K562 (cell line): ENCODE data around the gene ZSCAN5C. TPM values are rescaled to one million over a fixed set of nuclear protein-coding genes. Genes with fewer than 3 reads are reported as not detected.

Source experiments
- ATAC-seq: fragments of 200-7000 bp; cut with Tn5 transposase; 3 replicates; pipeline ENCODE4 v1.9.1; 2020; ENCODE audit warnings: moderate library complexity
- BruUV-seq: library from RNA; stranded (reverse); fragments of 400-500 nt; replicated peaks from 2 replicates; lab custom pipeline; 2021; lab: Mats Ljungman, UMichigan
- CTCF ChIA-PET: fragments of 300-600 bp; formaldehyde crosslinking; extraction: SDS; loops from one replicate; lab custom pipeline; 2021; ENCODE audit warnings: low intra/inter-chr PET ratio; lab: Yijun Ruan, JAX
- POLR2A ChIA-PET: fragments of 300-600, 350-650 bp; sonication (Branson Sonifier 250); formaldehyde crosslinking; extraction: SDS; loops from one replicate; lab custom pipeline; 2021; ENCODE audit warnings: antibody characterized with exemption, inconsistent platforms; lab: Yijun Ruan, JAX
- DNase-seq, 4 experiments: peaks; one replicate each; pipeline versions ENCODE4 v3.0.0 to v3.0.0-alpha.2; 2011 to 2018; ENCODE audit warnings: low spot score in 3 of 4, mixed read lengths in 3 of 4; ENCODE audit errors: extremely low read depth in 1 of 4
- FAIRE-seq: peaks from 2 replicates; lab custom pipeline; 2011; peaks lifted over from hg19 to GRCh38; lab: Jason Lieb, UNC
- H2AFZ ChIP-seq: 2 replicates; pipeline ENCODE4 v1.6.0; 2011; ENCODE audit warnings: low read depth, low read length, control low read depth, inconsistent platforms
- H3K27ac ChIP-seq: fragments of 200-600 bp; 3 replicates; pipeline ENCODE4 v1.8.0; 2011; ENCODE audit warnings: low read depth, mild to moderate bottlenecking, control low read depth, inconsistent platforms, low read length, moderate library complexity, mixed read lengths; ENCODE audit errors: extremely low read depth
- H3K27me3 ChIP-seq, 2 experiments: fragments of 300-600 bp in 1 of 2; 2 replicates in 1 of 2; 3 replicates in 1 of 2; pipeline versions ENCODE4 v1.6.0 to v1.8.0; 2011; ENCODE audit warnings: inconsistent platforms in 2 of 2, low read length in 2 of 2, mild to moderate bottlenecking in 1 of 2, mixed read lengths in 1 of 2, moderate library complexity in 1 of 2; ENCODE audit not compliant: control insufficient read depth in 2 of 2, insufficient read depth in 2 of 2
- H3K36me3 ChIP-seq: fragments of 300-600 bp; 3 replicates; pipeline ENCODE4 v1.8.0; 2011; ENCODE audit warnings: mild to moderate bottlenecking, low read length, inconsistent platforms; ENCODE audit not compliant: control insufficient read depth, insufficient read depth
- H3K4me1 ChIP-seq, 2 experiments: fragments of 200-600 bp in 1 of 2; replicated peaks in 1 of 2; 2 replicates in 1 of 2; 3 replicates in 1 of 2; pipeline versions ENCODE4 v1.5.1 to v1.8.0; 2011; ENCODE audit warnings: inconsistent platforms in 2 of 2, low read length in 2 of 2, mild to moderate bottlenecking in 1 of 2, mixed read lengths in 1 of 2, moderate library complexity in 1 of 2; ENCODE audit not compliant: control insufficient read depth in 2 of 2, insufficient read depth in 2 of 2
- H3K4me2 ChIP-seq: 2 replicates; pipeline ENCODE4 v1.6.1; 2011; ENCODE audit warnings: low read length, control low read depth, inconsistent platforms, mixed read lengths; ENCODE audit not compliant: insufficient read depth
- H3K4me3 ChIP-seq: fragments of 200-600 bp; sonication (generic), shearing (Covaris generic); 2 replicates; pipeline ENCODE4 v1.5.1; 2016; ENCODE audit warnings: control low read depth, inconsistent platforms
- H3K79me2 ChIP-seq: fragments of 200-600 bp; 3 replicates; pipeline ENCODE4 v1.8.0; 2011; ENCODE audit warnings: low read length, inconsistent platforms; ENCODE audit not compliant: control insufficient read depth, insufficient read depth
- H3K9ac ChIP-seq, 2 experiments: 2 replicates each; pipeline versions ENCODE4 v1.6.0 to v1.6.1; 2011; ENCODE audit warnings: low read depth in 2 of 2, low read length in 2 of 2, control low read depth in 1 of 2, inconsistent platforms in 1 of 2, mild to moderate bottlenecking in 1 of 2, mixed read lengths in 1 of 2; ENCODE audit not compliant: insufficient read depth in 1 of 2
- H3K9me1 ChIP-seq: one replicate; pipeline ENCODE4 v1.6.0; 2011; ENCODE audit warnings: inconsistent platforms, mild to moderate bottlenecking, low read length, moderate library complexity; ENCODE audit not compliant: control insufficient read depth, insufficient read depth
- H3K9me3 ChIP-seq: replicated peaks from 2 replicates; pipeline ENCODE4 v1.5.1; 2011; ENCODE audit warnings: low read depth, low read length, inconsistent platforms; ENCODE audit not compliant: control insufficient read depth, insufficient read depth
- H4K20me1 ChIP-seq: replicated peaks from 2 replicates; pipeline ENCODE4 v1.6.1; 2011; ENCODE audit warnings: low read length, inconsistent platforms, mixed read lengths; ENCODE audit not compliant: control insufficient read depth, insufficient read depth
- CREB1 ChIP-seq, 2 experiments: sonication (generic) in 1 of 2; formaldehyde crosslinking in 1 of 2; IDR thresholded peaks; 2 replicates each; pipeline versions ENCODE4 v1.6.1 to v1.8.0; 2012 to 2022; ENCODE audit warnings: inconsistent platforms in 1 of 2, mild to moderate bottlenecking in 1 of 2, missing genetic modification reagents in 1 of 2, moderate library complexity in 1 of 2
- FUS ChIP-seq: fragments of 200-400 bp; formaldehyde crosslinking; optimal IDR thresholded peaks from 2 replicates; pipeline ENCODE3; 2017; ENCODE audit warnings: low read depth, low read length
- GATAD2A ChIP-seq: fragments of 450-650 bp; IDR thresholded peaks from 2 replicates; pipeline ENCODE4 v1.6.1; 2017
- KLF10 ChIP-seq: fragments of 250-450 bp; sonication (Bioruptor Pico); IDR thresholded peaks from 2 replicates; pipeline ENCODE4 v1.6.1; 2021; ENCODE audit warnings: matching md5 sums
- POU5F1 ChIP-seq: fragments of 150-350 bp; IDR thresholded peaks from 2 replicates; pipeline ENCODE4 v1.6.1; 2014; ENCODE audit warnings: borderline replicate concordance, low read length, low read depth, mild to moderate bottlenecking; ENCODE audit not compliant: partially characterized antibody
- SMAD1 ChIP-seq: fragments of 150-350 bp; IDR thresholded peaks from 2 replicates; pipeline ENCODE4 v1.6.1; 2014; ENCODE audit warnings: low read length, low read depth; ENCODE audit not compliant: partially characterized antibody
- TCF3 ChIP-seq: sonication (generic); formaldehyde crosslinking; IDR thresholded peaks from 2 replicates; pipeline ENCODE4 v1.4.0; 2020; ENCODE audit warnings: mild to moderate bottlenecking, missing genetic modification reagents
- ZNF184 ChIP-seq: sonication (generic); formaldehyde crosslinking; IDR thresholded peaks from 2 replicates; pipeline ENCODE4 v1.5.0; 2020; ENCODE audit warnings: missing genetic modification reagents
- WGBS: fragments of 100-300 bp; shearing (Covaris generic); methylation state at CpG from one replicate; pipeline ENCODE4 v1.1.6; 2016; ENCODE audit warnings: low coverage, mixed read lengths; ENCODE audit not compliant: insufficient coverage; ENCODE audit errors: missing lambda C conversion rate; 5-methylcytosine and 5-hydroxymethylcytosine counted together
- in situ Hi-C: fragments of 300-500 bp; cut with MboI; formaldehyde crosslinking; loops from 4 replicates; pipeline ENCODE4 v1.15.0; 2018; ENCODE audit warnings: inconsistent platforms, mixed read lengths
- intact Hi-C: fragments of 100-400 bp; cut with micrococcal nuclease; formaldehyde crosslinking; loops from 2 replicates; pipeline ENCODE4 v1.14.2; 2022
- polyA plus RNA-seq, 8 experiments: library from polyadenylated mRNA; depleted of rRNA in 4 of 8; stranded (reverse) in 5 of 8; unstranded in 3 of 8; fragments of >200 nt; fragmentation: Nextera tagmentation in 2 of 8; fragmentation: Illumina TruSeq in 1 of 8; extraction: Ambion mirVana in 2 of 8; extraction: Trizol in 1 of 8; gene quantifications; 2 replicates each; pipeline versions ENCODE4 v1.2.1 to v1.2.3, GENCODE V29; 2011 to 2014; ENCODE audit warnings: inconsistent platforms in 1 of 8, missing spikeins in 1 of 8
- total RNA-seq, 7 experiments: library from RNA; depleted of rRNA in 6 of 7; stranded (reverse); fragments of >200 nt in 6 of 7; fragmentation: Illumina TruSeq in 2 of 7; extraction: Trizol in 2 of 7; gene quantifications; 2 replicates each; pipeline versions ENCODE4 v1.2.1 to v1.2.3, GENCODE V29; 2011 to 2021; ENCODE audit warnings: low replicate concordance in 1 of 7
- TF ChIP-seq, protein P1 (sequence below), 3 experiments: IDR thresholded peaks in 2 of 3; conservative IDR thresholded peaks in 1 of 3; 2 replicates each; pipeline ENCODE4 v1.5.1; 2011 to 2012; ENCODE audit warnings: low read length in 3 of 3, mild to moderate bottlenecking in 3 of 3, control low read depth in 2 of 3, improper control_type of control experiment in 1 of 3, inconsistent platforms in 1 of 3, low read depth in 1 of 3, mixed read lengths in 1 of 3, moderate library complexity in 1 of 3; ENCODE audit not compliant: insufficient read depth in 2 of 3

ZSCAN5C gene
- total and polyA plus RNA-seq, 9 of the 15 experiments (the other 6 are each of a cell fraction or from before 2014, with no cell fraction given), result 0.07 TPM; not detected in 8

DNA sequence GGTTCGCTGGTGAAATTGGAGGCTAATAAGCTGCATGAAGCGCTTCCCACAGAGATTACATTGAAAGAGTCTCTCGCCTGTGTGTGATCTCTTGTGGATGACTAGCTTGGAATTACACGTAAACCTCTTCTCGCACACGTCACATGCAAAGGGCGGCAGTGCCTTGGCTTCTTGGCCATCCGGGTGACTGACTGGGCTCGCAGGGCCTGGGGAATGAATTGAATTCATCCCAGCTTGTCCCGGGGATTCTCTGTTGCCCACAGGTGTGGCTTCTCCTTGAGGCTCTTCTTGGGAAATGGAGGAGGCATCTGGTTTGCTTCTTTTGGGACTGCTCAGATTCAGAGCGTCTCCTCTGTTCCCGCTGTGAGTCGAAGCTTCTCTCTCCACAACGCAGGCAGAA lies 19.8 kb downstream of the ZSCAN5C start:
- Histone ChIP-seq H2AFZ (no peak overlapping the region), H3K27me3 (peaks cover 0 to 15% of the 10 kb centered on the region in 2 experiments; a peak in 2 of 5 replicates), H3K79me2 (no peaks in the 10 kb centered on the region), H3K9ac (no peak overlapping the region), H3K36me3 (no peaks in the 10 kb centered on the region), H3K27ac (no peak overlapping the region), H3K4me3 (no peak overlapping the region), H3K9me3 (peaks cover 2% of the 10 kb centered on the region; the same call in 1 of the 2 replicates), H3K9me1 (no peaks in the 10 kb centered on the region), H4K20me1 (no peaks in the 10 kb centered on the region), H3K4me2 (no peak overlapping the region), H3K4me1 (peaks cover 0 to 10% of the 10 kb centered on the region in 2 experiments; a peak in 3 of 5 replicates)
- in situ Hi-C loops, result no loop called here
- intact Hi-C loops, result no loop called here
- BruUV-seq, result no TSS peak
- FAIRE-seq, result no peak
- ATAC-seq, result no peak
- DNase-seq, result no peak
- WGBS, result 62% methylated on average over 14 of the region's 14 CpGs
- CTCF ChIA-PET, result no interaction called here
- POLR2A ChIA-PET, result no interaction called here
- TF ChIP-seq, protein P1, sequence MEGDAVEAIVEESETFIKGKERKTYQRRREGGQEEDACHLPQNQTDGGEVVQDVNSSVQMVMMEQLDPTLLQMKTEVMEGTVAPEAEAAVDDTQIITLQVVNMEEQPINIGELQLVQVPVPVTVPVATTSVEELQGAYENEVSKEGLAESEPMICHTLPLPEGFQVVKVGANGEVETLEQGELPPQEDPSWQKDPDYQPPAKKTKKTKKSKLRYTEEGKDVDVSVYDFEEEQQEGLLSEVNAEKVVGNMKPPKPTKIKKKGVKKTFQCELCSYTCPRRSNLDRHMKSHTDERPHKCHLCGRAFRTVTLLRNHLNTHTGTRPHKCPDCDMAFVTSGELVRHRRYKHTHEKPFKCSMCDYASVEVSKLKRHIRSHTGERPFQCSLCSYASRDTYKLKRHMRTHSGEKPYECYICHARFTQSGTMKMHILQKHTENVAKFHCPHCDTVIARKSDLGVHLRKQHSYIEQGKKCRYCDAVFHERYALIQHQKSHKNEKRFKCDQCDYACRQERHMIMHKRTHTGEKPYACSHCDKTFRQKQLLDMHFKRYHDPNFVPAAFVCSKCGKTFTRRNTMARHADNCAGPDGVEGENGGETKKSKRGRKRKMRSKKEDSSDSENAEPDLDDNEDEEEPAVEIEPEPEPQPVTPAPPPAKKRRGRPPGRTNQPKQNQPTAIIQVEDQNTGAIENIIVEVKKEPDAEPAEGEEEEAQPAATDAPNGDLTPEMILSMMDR (IDR thresholded peaks at IDR 0.05 in 2 of 3, conservative IDR thresholded peaks at IDR 0.05 in 1 of 3; ENCODE audit: insufficient read depth in 2 of 3, low read depth in 1 of 3, low read length in 3 of 3), result peak in 1 of 3 experiments; percentile 22; a peak in 1 of 6 replicates
- no peak for TF ChIP-seq POU5F1
- no peak for TF ChIP-seq TCF3 (CRISPR knock-in tag)
- TF ChIP-seq GATAD2A, result no peak
- no peak for TF ChIP-seq FUS
- TF ChIP-seq CREB1 (IDR thresholded peaks at IDR 0.05), result no peak
- no peak for TF ChIP-seq CREB1 (CRISPR knock-in tag; IDR thresholded peaks at IDR 0.05)
- TF ChIP-seq KLF10, result no peak
- no peak for TF ChIP-seq SMAD1
- no peak for TF ChIP-seq ZNF184 (CRISPR knock-in tag)
